Common myeloid progenitor, CD34-positive (primary cell): ENCODE data around the gene TRDN.

Source experiments
- CTCF ChIA-PET: fragments of 350-600 bp; sonication (Branson Sonifier 250); formaldehyde crosslinking; loops from one replicate; lab custom pipeline; 2021; ENCODE audit warnings: antibody characterized with exemption; lab: Charles Lee
- POLR2A ChIA-PET: fragments of 350-600 bp; sonication (Branson Sonifier 250); formaldehyde crosslinking; loops from one replicate; lab custom pipeline; 2021; ENCODE audit warnings: antibody characterized with exemption; lab: Charles Lee
- DNase-seq, 3 donors: peaks; one replicate each; pipeline versions ENCODE4 v3.0.0 to v3.0.0-alpha.2; 2013
- H3K27ac ChIP-seq, 2 experiments: 1 replicate in 1 of 2; 2 replicates in 1 of 2; pipeline ENCODE4 v1.7.0; 2013; ENCODE audit warnings: inconsistent platforms in 2 of 2, low read length in 2 of 2, mild to moderate bottlenecking in 2 of 2, low read depth in 1 of 2, moderate library complexity in 1 of 2; ENCODE audit not compliant: severe bottlenecking in 2 of 2, insufficient read depth in 1 of 2, poor library complexity in 1 of 2
- H3K27me3 ChIP-seq, 5 experiments: replicated peaks in 2 of 5; 1 replicate in 3 of 5; 2 replicates in 2 of 5; pipeline versions ENCODE4 v1.6.1 to v1.7.0; 2013; ENCODE audit warnings: low read length in 4 of 5, mild to moderate bottlenecking in 2 of 5, moderate library complexity in 2 of 5, inconsistent platforms in 1 of 5; ENCODE audit not compliant: insufficient read depth in 5 of 5, control insufficient read depth in 4 of 5
- H3K36me3 ChIP-seq, 4 experiments: 1 replicate in 2 of 4; 2 replicates in 2 of 4; pipeline versions ENCODE4 v1.6.1 to v1.7.0; 2013; ENCODE audit warnings: low read length in 3 of 4, control low read depth in 1 of 4, mild to moderate bottlenecking in 1 of 4; ENCODE audit not compliant: control insufficient read depth in 4 of 4, insufficient read depth in 4 of 4
- H3K4me1 ChIP-seq, 4 experiments: 1 replicate in 3 of 4; 2 replicates in 1 of 4; pipeline versions ENCODE4 v1.6.1 to v1.7.1; 2013; ENCODE audit warnings: low read length in 3 of 4, mild to moderate bottlenecking in 3 of 4, control low read depth in 1 of 4, inconsistent platforms in 1 of 4, moderate library complexity in 1 of 4; ENCODE audit not compliant: control insufficient read depth in 4 of 4, insufficient read depth in 4 of 4; ENCODE audit errors: control extremely low read depth in 1 of 4
- H3K4me3 ChIP-seq, 7 experiments: 1 replicate in 4 of 7; 2 replicates in 3 of 7; pipeline versions ENCODE4 v1.5.1 to v1.7.0; 2013; ENCODE audit warnings: mild to moderate bottlenecking in 7 of 7, low read length in 6 of 7, moderate library complexity in 6 of 7, inconsistent platforms in 2 of 7, low read depth in 2 of 7, control low read depth in 1 of 7; ENCODE audit not compliant: insufficient read depth in 4 of 7, control insufficient read depth in 1 of 7; ENCODE audit errors: extremely low read depth in 1 of 7
- H3K9me3 ChIP-seq, 5 experiments: 1 replicate in 4 of 5; 2 replicates in 1 of 5; pipeline versions ENCODE4 v1.6.1 to v1.7.1; 2013; ENCODE audit warnings: low read length in 4 of 5, mild to moderate bottlenecking in 2 of 5, inconsistent platforms in 1 of 5, low read depth in 1 of 5, moderate library complexity in 1 of 5; ENCODE audit not compliant: control insufficient read depth in 4 of 5, insufficient read depth in 2 of 5; ENCODE audit errors: control extremely low read depth in 1 of 5
- WGBS: methylation state at CpG from one replicate; pipeline ENCODE4 v1.1.5; 2013; ENCODE audit not compliant: insufficient coverage; 5-methylcytosine and 5-hydroxymethylcytosine counted together

TRDN gene

GRCh38 chr6:123662757-123663156 is 26.0 kb upstream of the TRDN start:
- ChIA-PET POLR2A (no interaction called here), CTCF (no interaction called here)
- no CpG with 5 or more reads among the region's 3 CpGs for WGBS
- Histone ChIP-seq H3K36me3 (no peaks in the 10 kb centered on the region), H3K4me1 (no peaks in the 10 kb centered on the region), H3K9me3 (peaks cover 0 to 1% (median 0%) of the 10 kb centered on the region in 5 experiments), H3K27me3 (peaks cover 0 to 2% (median 0%) of the 10 kb centered on the region in 5 experiments), H3K4me3 (no peak overlapping the region), H3K27ac (no peak overlapping the region)
- DNase-seq, result no peak

GRCh38 chr6:123661105-123661891 is 24.5 kb upstream of the TRDN start:
- no peak overlapping the region for H3K27ac ChIP-seq
- H3K4me1 ChIP-seq, result no peaks in the 10 kb centered on the region
- no peak overlapping the region for H3K4me3 ChIP-seq
- H3K27me3 ChIP-seq, result peaks cover 0 to 2% (median 0%) of the 10 kb centered on the region in 5 experiments
- ChIA-PET POLR2A (no interaction called here), CTCF (no interaction called here)
- H3K36me3 ChIP-seq, result no peaks in the 10 kb centered on the region
- DNase-seq, result no peak
- H3K9me3 ChIP-seq, result peaks cover 0 to 1% (median 0%) of the 10 kb centered on the region in 5 experiments
- WGBS, result 100% methylated on average over 5 of the region's 5 CpGs

GRCh38 chr6:123659960-123660748 is 23.4 kb upstream of the TRDN start:
- peaks cover 0 to 4% (median 0%) of the 10 kb centered on the region in 4 experiments for H3K4me1 ChIP-seq
- DNase-seq, result no peak
- ChIA-PET POLR2A (no interaction called here), CTCF (interaction anchor here (0.9 kb wide), 1 partner anchor 27 kb away, joined by 3 read pairs; no protein-coding TSS in a partner anchor)
- no peak overlapping the region for H3K4me3 ChIP-seq
- H3K36me3 ChIP-seq, result no peaks in the 10 kb centered on the region
- H3K27me3 ChIP-seq, result peaks cover 0 to 2% (median 0%) of the 10 kb centered on the region in 5 experiments
- H3K27ac ChIP-seq, result no peak overlapping the region
- H3K9me3 ChIP-seq, result peaks cover 0 to 1% (median 0%) of the 10 kb centered on the region in 5 experiments
- 97% methylated on average over 4 of the region's 5 CpGs for WGBS

GRCh38 chr6:123658848-123659247 is 22.1 kb upstream of the TRDN start:
- Histone ChIP-seq H3K36me3 (no peaks in the 10 kb centered on the region), H3K27me3 (peaks cover 0 to 2% (median 0%) of the 10 kb centered on the region in 5 experiments), H3K4me3 (no peak overlapping the region), H3K9me3 (peaks cover 0 to 1% (median 0%) of the 10 kb centered on the region in 5 experiments), H3K27ac (no peak overlapping the region), H3K4me1 (peaks cover 0 to 7% (median 0%) of the 10 kb centered on the region in 4 experiments)
- 62% methylated on average over 1 of the region's 1 CpG for WGBS
- ChIA-PET POLR2A (no interaction called here), CTCF (no interaction called here)
- DNase-seq, result no peak

GRCh38 chr6:123655521-123656306 is 19.0 kb upstream of the TRDN start:
- WGBS, result 0% methylated on average over 2 of the region's 3 CpGs
- Histone ChIP-seq H3K9me3 (no peaks in the 10 kb centered on the region), H3K4me3 (peak overlapping the region in 6 of 7 experiments; percentile 11 to 75 (median 44)), H3K4me1 (peaks cover 0 to 7% (median 0%) of the 10 kb centered on the region in 4 experiments), H3K27me3 (peaks cover 0 to 2% (median 0%) of the 10 kb centered on the region in 5 experiments), H3K27ac (peak overlapping the region in 1 of 2 experiments; percentile 74), H3K36me3 (no peaks in the 10 kb centered on the region)
- DNase-seq, result peak; percentile 11 to 43 (median 30)
- ChIA-PET POLR2A (interaction anchor here (0.6 kb wide), 1 partner anchor 1486 kb away, joined by 3 read pairs; no protein-coding TSS in a partner anchor), CTCF (interaction anchor here (0.6 to 1.0 kb wide), 2 partner anchors 40 to 1047 kb away, joined by 3 read pairs; no protein-coding TSS in a partner anchor)

GRCh38 chr6:123648723-123649122 is 12.0 kb upstream of the TRDN start:
- DNase-seq, result no peak
- H3K9me3 ChIP-seq, result peaks cover 0 to 3% (median 0%) of the 10 kb centered on the region in 5 experiments
- no peak overlapping the region for H3K4me3 ChIP-seq
- H3K27me3 ChIP-seq, result no peaks in the 10 kb centered on the region
- POLR2A ChIA-PET, result no interaction called here
- no peaks in the 10 kb centered on the region for H3K4me1 ChIP-seq
- H3K27ac ChIP-seq, result no peak overlapping the region
- H3K36me3 ChIP-seq, result no peaks in the 10 kb centered on the region
- CTCF ChIA-PET, result no interaction called here
